ENCODE measurements around the gene SPTLC2. TPM values are rescaled to one million over a fixed set of nuclear protein-coding genes. Genes with fewer than 3 reads are reported as not detected.

Gene SPTLC2
- total RNA-seq, 1 donor from 2014 or later, result 42.8 TPM

DNA sequence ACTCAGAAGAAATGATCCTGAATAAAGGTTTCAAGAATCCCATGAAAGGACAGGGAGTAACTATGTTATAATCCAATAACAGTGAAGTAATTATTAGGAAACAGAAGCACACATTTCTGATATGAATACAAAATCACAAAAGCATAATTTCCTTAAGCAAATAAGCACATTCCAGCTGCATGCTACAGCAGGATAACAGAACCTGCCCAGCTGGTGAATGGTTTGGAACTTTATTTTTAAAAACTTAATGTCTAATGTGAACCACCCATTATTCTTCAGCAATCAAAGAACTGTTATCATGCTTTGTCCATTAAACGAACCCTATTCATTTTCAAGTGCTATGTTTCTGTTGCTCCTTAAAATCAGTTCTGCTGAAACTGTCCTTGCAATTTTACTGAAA lies 13.4 kb downstream of the SPTLC2 start:
- TF ChIP-seq, protein P1, sequence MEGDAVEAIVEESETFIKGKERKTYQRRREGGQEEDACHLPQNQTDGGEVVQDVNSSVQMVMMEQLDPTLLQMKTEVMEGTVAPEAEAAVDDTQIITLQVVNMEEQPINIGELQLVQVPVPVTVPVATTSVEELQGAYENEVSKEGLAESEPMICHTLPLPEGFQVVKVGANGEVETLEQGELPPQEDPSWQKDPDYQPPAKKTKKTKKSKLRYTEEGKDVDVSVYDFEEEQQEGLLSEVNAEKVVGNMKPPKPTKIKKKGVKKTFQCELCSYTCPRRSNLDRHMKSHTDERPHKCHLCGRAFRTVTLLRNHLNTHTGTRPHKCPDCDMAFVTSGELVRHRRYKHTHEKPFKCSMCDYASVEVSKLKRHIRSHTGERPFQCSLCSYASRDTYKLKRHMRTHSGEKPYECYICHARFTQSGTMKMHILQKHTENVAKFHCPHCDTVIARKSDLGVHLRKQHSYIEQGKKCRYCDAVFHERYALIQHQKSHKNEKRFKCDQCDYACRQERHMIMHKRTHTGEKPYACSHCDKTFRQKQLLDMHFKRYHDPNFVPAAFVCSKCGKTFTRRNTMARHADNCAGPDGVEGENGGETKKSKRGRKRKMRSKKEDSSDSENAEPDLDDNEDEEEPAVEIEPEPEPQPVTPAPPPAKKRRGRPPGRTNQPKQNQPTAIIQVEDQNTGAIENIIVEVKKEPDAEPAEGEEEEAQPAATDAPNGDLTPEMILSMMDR (conservative IDR thresholded peaks at IDR 0.05; ENCODE audit: low read depth, low read length), result no peak
- no peak overlapping the region for H3K4me3 ChIP-seq (ENCODE audit: low read depth, low read length)
- no peak for DNase-seq (ENCODE audit: low read depth)

DNA sequence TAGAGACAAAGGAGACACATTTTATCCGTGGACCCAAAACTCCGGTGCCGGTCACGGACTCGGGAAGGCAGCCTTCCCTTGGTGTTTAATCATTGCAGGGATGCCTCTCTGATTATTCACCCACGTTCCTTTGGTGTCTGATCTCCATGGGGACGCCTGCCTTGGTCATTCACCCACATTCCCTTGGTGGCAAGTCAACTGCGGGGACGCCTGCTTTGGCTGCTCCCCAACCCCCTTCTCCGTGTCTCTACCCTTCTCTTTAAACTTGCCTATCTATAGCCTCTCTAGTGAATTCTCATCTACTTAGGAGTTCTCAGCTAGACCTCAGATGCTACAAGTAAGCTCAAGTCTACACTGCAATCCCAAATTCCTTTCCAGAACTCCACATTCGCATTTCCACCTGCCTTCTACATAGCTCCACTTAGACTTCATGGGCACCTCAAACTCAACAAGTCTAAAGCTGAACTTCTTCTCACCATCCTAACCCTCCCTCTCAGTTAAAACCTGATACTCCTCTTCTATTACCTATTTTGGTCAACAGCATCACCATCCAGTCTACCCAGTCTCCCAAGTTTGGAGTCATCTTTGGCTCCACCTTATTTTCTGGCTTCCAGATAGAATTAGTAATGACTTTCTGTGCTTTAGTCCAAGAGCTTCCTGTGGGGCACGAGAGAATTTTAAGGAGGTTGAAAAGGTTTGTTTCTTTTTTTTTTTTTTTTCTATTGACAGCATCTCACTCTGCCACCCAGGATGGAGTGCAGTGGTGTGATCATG lies 14.4 kb downstream of the SPTLC2 start:
- TF ChIP-seq, protein P1 (conservative IDR thresholded peaks at IDR 0.05; ENCODE audit: low read depth, low read length), result no peak
- DNase-seq (ENCODE audit: low read depth), result no peak
- no peak overlapping the region for H3K4me3 ChIP-seq (ENCODE audit: low read depth, low read length)

DNA sequence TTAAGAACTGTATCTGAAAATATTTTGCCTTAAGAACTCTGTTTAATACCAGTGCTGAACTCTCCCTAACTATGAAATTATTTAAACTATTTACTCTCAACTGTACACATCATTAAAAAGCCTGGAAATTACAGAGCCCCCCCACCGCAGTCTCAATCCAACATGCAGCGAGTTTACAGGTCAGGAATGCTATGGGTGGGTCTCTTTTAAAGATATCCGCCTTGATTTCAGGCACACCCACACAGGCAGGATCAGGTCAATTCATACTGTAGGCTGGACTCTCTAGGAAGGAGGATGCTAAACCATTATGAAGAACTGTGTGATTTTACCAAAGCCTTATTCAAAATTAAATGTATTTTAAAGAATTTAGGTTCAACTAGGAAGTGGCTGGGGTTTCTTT lies 16.5 kb downstream of the SPTLC2 start:
- TF ChIP-seq, protein P1 (conservative IDR thresholded peaks at IDR 0.05; ENCODE audit: low read depth, low read length), result no peak
- DNase-seq (ENCODE audit: low read depth), result no peak

GRCh38 chr14:77598366-77599070 lies 17.9 kb downstream of the SPTLC2 start:
- no peak overlapping the region for H3K4me3 ChIP-seq (ENCODE audit: low read depth, low read length)

More for the DNA sequence above, 16.5 kb downstream of the SPTLC2 start:
- no peak overlapping the region for H3K4me3 ChIP-seq (ENCODE audit: low read depth, low read length)

DNA sequence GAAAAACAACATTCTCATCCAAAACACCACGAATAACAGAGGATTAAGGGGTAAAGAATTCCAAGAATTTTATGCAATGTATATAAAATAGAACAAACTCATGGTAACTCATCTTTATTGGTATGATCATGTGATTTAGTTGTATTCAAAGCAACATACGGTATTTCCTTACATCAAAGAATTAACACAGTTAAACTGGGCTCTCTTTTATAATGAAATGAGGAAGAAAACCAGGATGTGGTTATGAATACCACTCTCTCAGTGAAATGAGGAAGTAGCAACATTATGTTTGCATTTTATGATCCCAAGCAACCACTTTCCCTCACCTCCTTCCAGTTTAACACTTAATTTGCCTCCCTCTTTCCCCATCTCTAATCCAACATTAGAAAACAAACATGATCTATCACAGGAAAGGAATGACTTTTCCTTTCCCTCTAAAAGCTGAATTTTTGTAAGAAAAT lies 22.9 kb downstream of the SPTLC2 start:
- no peak overlapping the region for H3K4me3 ChIP-seq (ENCODE audit: low read depth, low read length)
- TF ChIP-seq, protein P1 (conservative IDR thresholded peaks at IDR 0.05; ENCODE audit: low read depth, low read length), result no peak
- DNase-seq (ENCODE audit: low read depth), result no peak

More at GRCh38 chr14:77598366-77599070, 17.9 kb downstream of the SPTLC2 start:
- TF ChIP-seq, protein P1 (conservative IDR thresholded peaks at IDR 0.05; ENCODE audit: low read depth, low read length), result no peak
- peak; percentile 48 for DNase-seq (ENCODE audit: low read depth)

- no peak overlapping the region for H3K4me3 ChIP-seq (ENCODE audit: low read depth, low read length)
- TF ChIP-seq, protein P1 (conservative IDR thresholded peaks at IDR 0.05; ENCODE audit: low read depth, low read length), result no peak
- DNase-seq (ENCODE audit: low read depth), result no peak
Observed at GRCh38 chr14:77590845-77591485, 25.5 kb downstream of the SPTLC2 start.
